SU-DHL-6 (cell line): ENCODE results near the gene SCN4B.

Experiments used
- H2AFZ ChIP-seq: fragments of 200-600 bp; sonication (generic); 2 replicates; pipeline ENCODE4 v1.6.1; 2014; ENCODE audit warnings: low read depth, mild to moderate bottlenecking, moderate library complexity, mixed read lengths, antibody characterized with exemption, low read length; ENCODE audit not compliant: severe bottlenecking
- H3F3A ChIP-seq: fragments of 200-600 bp; shearing (Covaris generic); 2 replicates; pipeline ENCODE4 v1.6.0; 2016; ENCODE audit warnings: antibody characterized with exemption, mild to moderate bottlenecking; ENCODE audit not compliant: insufficient read depth
- H3K27ac ChIP-seq: fragments of 200-600 bp; sonication (generic); 2 replicates; pipeline ENCODE4 v1.5.1; 2016; ENCODE audit warnings: low read depth, mild to moderate bottlenecking, low read length, moderate library complexity, mixed read lengths
- H3K27me3 ChIP-seq: fragments of 200-600 bp; sonication (generic), shearing (Covaris generic); 2 replicates; pipeline ENCODE4 v1.6.0; 2014; ENCODE audit warnings: mild to moderate bottlenecking, low read length
- H3K36me3 ChIP-seq: fragments of 200-600 bp; sonication (generic); 2 replicates; pipeline ENCODE4 v1.6.1; 2014; ENCODE audit warnings: mild to moderate bottlenecking, low read length, mixed read lengths
- H3K4me2 ChIP-seq: fragments of 300-600, 200-600 bp; shearing (Covaris generic), sonication (generic); 2 replicates; pipeline ENCODE4 v1.6.0; 2014; ENCODE audit warnings: low read length, low read depth, mild to moderate bottlenecking; ENCODE audit not compliant: poor library complexity, severe bottlenecking
- H3K4me3 ChIP-seq: fragments of 200-600 bp; sonication (generic); 2 replicates; pipeline ENCODE4 v1.5.1; 2014; ENCODE audit warnings: antibody characterized with exemption, low read length, mild to moderate bottlenecking, mixed read lengths; ENCODE audit not compliant: insufficient read depth, poor library complexity, severe bottlenecking
- H3K79me2 ChIP-seq: fragments of 200-600 bp; sonication (generic); 2 replicates; pipeline ENCODE4 v1.6.1; 2014; ENCODE audit warnings: mild to moderate bottlenecking, low read length, moderate library complexity; ENCODE audit not compliant: insufficient read depth
- H3K9ac ChIP-seq: fragments of 200-600 bp; sonication (generic); 2 replicates; pipeline ENCODE4 v1.7.0; 2014; ENCODE audit warnings: mild to moderate bottlenecking, low read length
- H3K9me2 ChIP-seq: fragments of 200-600 bp; sonication (generic); replicated peaks from 2 replicates; pipeline ENCODE4 v1.6.1; 2014; ENCODE audit warnings: low read length; ENCODE audit not compliant: insufficient read depth
- H3K9me3 ChIP-seq: fragments of 200-600 bp; sonication (generic); 2 replicates; pipeline ENCODE4 v1.6.1; 2014; ENCODE audit warnings: low read length, mixed read lengths; ENCODE audit not compliant: insufficient read depth
- H4K20me1 ChIP-seq: fragments of 200-600 bp; sonication (generic); 2 replicates; pipeline ENCODE4 v1.6.1; 2014; ENCODE audit warnings: low read depth, mild to moderate bottlenecking, antibody characterized with exemption, low read length, moderate library complexity, mixed read lengths
- EZH2phosphoT487 ChIP-seq: fragments of 200-600 bp; sonication (generic), shearing (Covaris generic); conservative IDR thresholded peaks from 2 replicates; pipeline ENCODE4 v1.6.1; 2018; ENCODE audit warnings: mild to moderate bottlenecking, antibody characterized with exemption, low read length, moderate library complexity, mixed read lengths
- TF ChIP-seq, protein P1 (sequence below): fragments of 200-600 bp; sonication (generic); IDR thresholded peaks from one replicate; pipeline ENCODE4 v1.5.1; 2017; ENCODE audit warnings: antibody characterized with exemption, mild to moderate bottlenecking, low read length, moderate library complexity; ENCODE audit not compliant: insufficient read depth, poor library complexity, severe bottlenecking

SCN4B gene

DNA sequence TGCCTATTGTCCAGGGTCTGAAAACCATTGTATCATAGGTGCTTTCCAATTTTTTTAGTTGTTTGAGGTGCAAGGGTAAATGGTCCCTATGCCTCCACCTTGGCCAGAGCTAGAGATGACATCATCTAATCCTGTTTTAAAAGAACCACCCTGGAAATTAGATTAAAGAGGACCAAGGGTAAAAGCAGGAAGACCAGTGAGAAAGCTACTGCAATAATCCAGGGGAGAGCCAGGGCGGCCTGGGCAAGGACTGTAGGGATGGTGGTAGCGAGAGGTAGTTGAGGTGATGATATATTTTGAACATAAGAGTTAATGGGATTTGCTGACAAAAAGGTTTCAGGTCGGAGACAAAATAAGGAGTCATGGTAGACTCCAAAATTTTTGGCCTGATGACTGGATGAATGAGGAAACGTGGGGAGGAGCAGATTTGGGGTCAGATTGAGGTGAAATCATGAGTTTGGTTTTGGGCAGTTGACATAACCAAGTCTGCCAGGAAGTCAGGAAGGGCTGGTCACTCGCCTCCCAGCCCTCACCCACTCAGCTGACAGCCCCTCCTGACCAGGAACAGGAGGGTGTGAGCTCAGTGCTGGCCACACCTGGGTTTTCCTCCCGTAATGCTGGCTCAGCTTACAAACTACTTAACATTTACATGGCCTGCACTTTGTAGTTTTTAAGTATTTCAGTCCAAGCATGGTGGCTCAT lies 23.0 kb downstream of the SCN4B start:
- Histone ChIP-seq H3K4me2 (no peak overlapping the region), H3F3A (no peaks in the 10 kb centered on the region), H2AFZ (no peak overlapping the region), H4K20me1 (no peaks in the 10 kb centered on the region), H3K9me3 (no peaks in the 10 kb centered on the region), H3K9ac (no peak overlapping the region), H3K4me3 (no peak overlapping the region), H3K27ac (no peak overlapping the region), H3K36me3 (no peaks in the 10 kb centered on the region), H3K27me3 (no peaks in the 10 kb centered on the region), H3K9me2 (no peaks in the 10 kb centered on the region), H3K79me2 (no peaks in the 10 kb centered on the region)
- no peak for TF ChIP-seq EZH2phosphoT487
- TF ChIP-seq, protein P1, sequence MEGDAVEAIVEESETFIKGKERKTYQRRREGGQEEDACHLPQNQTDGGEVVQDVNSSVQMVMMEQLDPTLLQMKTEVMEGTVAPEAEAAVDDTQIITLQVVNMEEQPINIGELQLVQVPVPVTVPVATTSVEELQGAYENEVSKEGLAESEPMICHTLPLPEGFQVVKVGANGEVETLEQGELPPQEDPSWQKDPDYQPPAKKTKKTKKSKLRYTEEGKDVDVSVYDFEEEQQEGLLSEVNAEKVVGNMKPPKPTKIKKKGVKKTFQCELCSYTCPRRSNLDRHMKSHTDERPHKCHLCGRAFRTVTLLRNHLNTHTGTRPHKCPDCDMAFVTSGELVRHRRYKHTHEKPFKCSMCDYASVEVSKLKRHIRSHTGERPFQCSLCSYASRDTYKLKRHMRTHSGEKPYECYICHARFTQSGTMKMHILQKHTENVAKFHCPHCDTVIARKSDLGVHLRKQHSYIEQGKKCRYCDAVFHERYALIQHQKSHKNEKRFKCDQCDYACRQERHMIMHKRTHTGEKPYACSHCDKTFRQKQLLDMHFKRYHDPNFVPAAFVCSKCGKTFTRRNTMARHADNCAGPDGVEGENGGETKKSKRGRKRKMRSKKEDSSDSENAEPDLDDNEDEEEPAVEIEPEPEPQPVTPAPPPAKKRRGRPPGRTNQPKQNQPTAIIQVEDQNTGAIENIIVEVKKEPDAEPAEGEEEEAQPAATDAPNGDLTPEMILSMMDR, result no peak

DNA sequence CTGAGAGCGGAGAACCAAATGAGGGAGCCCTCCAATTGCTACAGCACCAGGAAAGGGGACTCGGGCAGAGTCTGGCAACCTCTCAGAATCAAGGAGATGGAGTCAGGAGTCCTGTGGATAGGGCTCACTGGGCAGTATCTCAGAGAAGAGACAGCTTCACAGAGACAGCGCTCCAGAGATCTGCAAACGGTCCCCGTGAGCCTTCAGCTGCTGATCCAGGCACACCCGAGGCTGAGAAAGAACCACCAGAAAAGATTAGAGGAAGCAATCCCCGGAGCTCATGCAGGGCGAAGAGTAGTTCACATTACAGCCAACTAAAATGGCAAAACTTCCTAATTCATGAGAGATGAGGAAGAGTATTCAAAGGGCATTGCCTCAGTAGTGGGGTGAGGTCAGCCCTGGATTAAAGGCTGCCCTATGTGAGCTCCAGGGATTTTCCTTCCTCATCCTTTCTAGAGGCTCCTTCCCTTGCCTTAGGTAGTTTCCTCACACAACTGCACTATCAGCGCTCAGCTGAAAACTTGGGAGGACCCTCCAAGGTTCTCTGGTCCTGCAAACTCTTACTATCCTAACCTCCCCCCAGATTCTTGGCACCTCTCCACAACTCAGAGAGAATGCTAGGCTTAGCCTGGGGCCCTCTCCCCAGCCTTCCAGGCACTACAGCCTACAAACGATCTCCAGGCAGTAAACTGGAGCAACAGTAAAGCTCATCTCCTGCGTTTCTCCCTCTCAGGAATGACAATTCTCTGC lies 23.7 kb downstream of the SCN4B start:
- no peak for TF ChIP-seq EZH2phosphoT487
- TF ChIP-seq, protein P1, result no peak
- no peaks in the 10 kb centered on the region for H3K27me3 ChIP-seq
- no peaks in the 10 kb centered on the region for H3K9me2 ChIP-seq
- H4K20me1 ChIP-seq, result no peaks in the 10 kb centered on the region
- H3K4me3 ChIP-seq, result no peak overlapping the region
- no peaks in the 10 kb centered on the region for H3K36me3 ChIP-seq
- no peak overlapping the region for H3K4me2 ChIP-seq
- no peaks in the 10 kb centered on the region for H3K9me3 ChIP-seq
- H3F3A ChIP-seq, result no peaks in the 10 kb centered on the region
- H2AFZ ChIP-seq, result no peak overlapping the region
- no peaks in the 10 kb centered on the region for H3K79me2 ChIP-seq
- no peak overlapping the region for H3K27ac ChIP-seq
- H3K9ac ChIP-seq, result no peak overlapping the region

DNA sequence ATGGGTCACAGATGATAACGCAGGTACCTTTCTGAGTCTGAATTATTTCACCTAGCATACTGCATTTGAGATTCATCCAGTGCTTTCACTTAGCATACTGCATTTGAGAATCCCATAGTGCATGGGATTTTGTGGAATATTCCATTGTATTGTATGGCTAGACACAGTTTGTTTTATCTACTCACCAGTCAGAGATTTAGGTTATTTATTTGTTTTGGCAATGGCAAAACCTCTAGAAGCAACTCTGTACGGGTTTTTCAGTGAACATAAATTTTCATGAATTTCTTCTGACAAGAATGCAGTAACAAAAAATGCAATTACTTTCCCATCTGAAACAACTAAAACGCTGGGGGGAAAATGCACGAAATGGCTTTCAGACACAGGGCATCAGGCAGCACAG lies 24.3 kb downstream of the SCN4B start:
- no peak for TF ChIP-seq EZH2phosphoT487
- TF ChIP-seq, protein P1, result no peak
- H3F3A ChIP-seq, result no peaks in the 10 kb centered on the region
- no peaks in the 10 kb centered on the region for H3K36me3 ChIP-seq
- no peak overlapping the region for H3K4me3 ChIP-seq
- H3K9ac ChIP-seq, result no peak overlapping the region
- H3K9me2 ChIP-seq, result no peaks in the 10 kb centered on the region
- H3K27me3 ChIP-seq, result no peaks in the 10 kb centered on the region
- no peak overlapping the region for H2AFZ ChIP-seq
- no peaks in the 10 kb centered on the region for H3K79me2 ChIP-seq
- no peaks in the 10 kb centered on the region for H4K20me1 ChIP-seq
- no peaks in the 10 kb centered on the region for H3K9me3 ChIP-seq
- no peak overlapping the region for H3K4me2 ChIP-seq
- H3K27ac ChIP-seq, result no peak overlapping the region
